H9 (cell line): ENCODE results near the gene AP1G2. TPM values are rescaled to one million over a fixed set of nuclear protein-coding genes. Genes with fewer than 3 reads are reported as not detected.

ENCODE experiments used
- DNase-seq: peaks from one replicate; pipeline ENCODE4 v3.0.0-alpha.2; 2017
- H2AFZ ChIP-seq: one replicate; pipeline ENCODE4 v1.6.1; 2013; ENCODE audit warnings: mild to moderate bottlenecking, low read length, control low read depth, moderate library complexity
- H2AK5ac ChIP-seq: 2 replicates; pipeline ENCODE4 v1.6.1; 2013; ENCODE audit warnings: low read length, control low read depth, mixed read lengths; ENCODE audit not compliant: insufficient read length
- H2BK120ac ChIP-seq: one replicate; pipeline ENCODE4 v1.6.1; 2013; ENCODE audit warnings: low read depth, mild to moderate bottlenecking, low read length, control low read depth, inconsistent platforms; ENCODE audit not compliant: poor library complexity, severe bottlenecking
- H2BK12ac ChIP-seq: 2 replicates; pipeline ENCODE4 v1.6.1; 2013; ENCODE audit warnings: low read length, control low read depth, mixed read lengths, low read depth; ENCODE audit not compliant: insufficient read length
- H2BK15ac ChIP-seq: 2 replicates; pipeline ENCODE4 v1.6.1; 2013; ENCODE audit warnings: low read depth, low read length, control low read depth
- H2BK20ac ChIP-seq: one replicate; pipeline ENCODE4 v1.6.1; 2013; ENCODE audit warnings: low read depth, mild to moderate bottlenecking, low read length, control low read depth, inconsistent platforms; ENCODE audit not compliant: poor library complexity, severe bottlenecking
- H2BK5ac ChIP-seq: 2 replicates; pipeline ENCODE4 v1.6.1; 2013; ENCODE audit warnings: low read length, control low read depth, mixed read lengths; ENCODE audit not compliant: insufficient read length
- H3K14ac ChIP-seq: 2 replicates; pipeline ENCODE4 v1.6.1; 2013; ENCODE audit warnings: low read length, control low read depth; ENCODE audit not compliant: insufficient read depth
- H3K18ac ChIP-seq: 2 replicates; pipeline ENCODE4 v1.6.1; 2013; ENCODE audit warnings: low read depth, mild to moderate bottlenecking, mixed read lengths, low read length, control low read depth; ENCODE audit not compliant: insufficient read length
- H3K23ac ChIP-seq: 2 replicates; pipeline ENCODE4 v1.6.1; 2013; ENCODE audit warnings: low read length, control low read depth, mixed read lengths, low read depth; ENCODE audit not compliant: insufficient read length
- H3K23me2 ChIP-seq: 2 replicates; pipeline ENCODE4 v1.6.1; 2013; ENCODE audit warnings: low read depth, mild to moderate bottlenecking, mixed read lengths, low read length, control low read depth; ENCODE audit not compliant: insufficient read length, poor library complexity, severe bottlenecking
- H3K27ac ChIP-seq: 2 replicates; pipeline ENCODE4 v1.5.1; 2013; ENCODE audit warnings: low read length, control low read depth, mixed read lengths, low read depth; ENCODE audit not compliant: insufficient read length
- H3K27me3 ChIP-seq: 2 replicates; pipeline ENCODE4 v1.6.1; 2013; ENCODE audit warnings: low read length, control low read depth, inconsistent platforms; ENCODE audit not compliant: insufficient read depth
- H3K4ac ChIP-seq: 2 replicates; pipeline ENCODE4 v1.6.1; 2013; ENCODE audit warnings: low read depth, mild to moderate bottlenecking, control low read depth, inconsistent platforms, low read length, moderate library complexity
- H3K4me1 ChIP-seq: 2 replicates; pipeline ENCODE4 v1.6.1; 2013; ENCODE audit warnings: low read length, control low read depth, inconsistent platforms; ENCODE audit not compliant: insufficient read depth
- H3K4me2 ChIP-seq: 2 replicates; pipeline ENCODE4 v1.6.1; 2013; ENCODE audit warnings: low read length, control low read depth, mixed read lengths; ENCODE audit not compliant: insufficient read length, insufficient read depth
- H3K56ac ChIP-seq: 2 replicates; pipeline ENCODE4 v1.6.1; 2013; ENCODE audit warnings: low read depth, mild to moderate bottlenecking, mixed read lengths, low read length, control low read depth; ENCODE audit not compliant: insufficient read length
- H3K79me1 ChIP-seq: 2 replicates; pipeline ENCODE4 v1.6.1; 2013; ENCODE audit warnings: low read depth, mild to moderate bottlenecking, moderate library complexity, low read length, control low read depth, inconsistent platforms; ENCODE audit not compliant: insufficient read depth, poor library complexity, severe bottlenecking
- H3K79me2 ChIP-seq: 2 replicates; pipeline ENCODE4 v1.6.1; 2013; ENCODE audit warnings: low read length, control low read depth, inconsistent platforms; ENCODE audit not compliant: insufficient read depth
- H3K9ac ChIP-seq: 2 replicates; pipeline ENCODE4 v1.6.1; 2013; ENCODE audit warnings: low read length, control low read depth, mixed read lengths; ENCODE audit not compliant: insufficient read length; ENCODE audit errors: extremely low read depth
- H3K9me3 ChIP-seq: one replicate; pipeline ENCODE4 v1.6.1; 2013; ENCODE audit warnings: low read depth, low read length, inconsistent platforms; ENCODE audit not compliant: control insufficient read depth
- H3T11ph ChIP-seq: one replicate; pipeline ENCODE4 v1.6.1; 2013; ENCODE audit warnings: mild to moderate bottlenecking, low read length, control low read depth, inconsistent platforms
- H4K20me1 ChIP-seq: one replicate; pipeline ENCODE4 v1.6.1; 2013; ENCODE audit not compliant: control insufficient read depth, insufficient read length, insufficient read depth
- H4K5ac ChIP-seq: 2 replicates; pipeline ENCODE4 v1.6.1; 2013; ENCODE audit warnings: low read depth, mild to moderate bottlenecking, mixed read lengths, low read length, control low read depth; ENCODE audit not compliant: insufficient read length
- H4K8ac ChIP-seq: replicated peaks from 2 replicates; pipeline ENCODE4 v1.6.1; 2013; ENCODE audit warnings: low read length, control low read depth, mixed read lengths, low read depth; ENCODE audit not compliant: insufficient read length
- H4K91ac ChIP-seq: 2 replicates; pipeline ENCODE4 v1.6.1; 2013; ENCODE audit warnings: low read depth, mild to moderate bottlenecking, moderate library complexity, mixed read lengths, low read length, control low read depth; ENCODE audit not compliant: insufficient read length
- H3K27ac Mint-ChIP-seq, 3 experiments: 2 replicates in 2 of 3; 3 replicates in 1 of 3; pipeline ENCODE4 v1.8.0; 2020 to 2021; ENCODE audit warnings: mixed read lengths in 3 of 3, mild to moderate bottlenecking in 1 of 3, moderate library complexity in 1 of 3
- H3K27me3 Mint-ChIP-seq: 2 replicates; pipeline ENCODE4 v1.8.0; 2021; ENCODE audit warnings: low read depth, mild to moderate bottlenecking, moderate library complexity, mixed read lengths
- H3K36me3 Mint-ChIP-seq, 3 experiments: 2 replicates in 2 of 3; 3 replicates in 1 of 3; pipeline ENCODE4 v1.8.0; 2020 to 2021; ENCODE audit warnings: low read depth in 3 of 3, mixed read lengths in 3 of 3; ENCODE audit not compliant: insufficient read depth in 1 of 3
- H3K4me1 Mint-ChIP-seq, 2 experiments: 2 replicates each; pipeline ENCODE4 v1.8.0; 2020; ENCODE audit warnings: mixed read lengths in 2 of 2
- H3K4me3 Mint-ChIP-seq, 2 experiments: 2 replicates in 1 of 2; 3 replicates in 1 of 2; pipeline ENCODE4 v1.8.0; 2020 to 2021; ENCODE audit warnings: mild to moderate bottlenecking in 2 of 2, mixed read lengths in 2 of 2, moderate library complexity in 1 of 2
- H3K9me3 Mint-ChIP-seq, 2 experiments: 2 replicates in 1 of 2; 3 replicates in 1 of 2; pipeline ENCODE4 v1.8.0; 2020; ENCODE audit warnings: mild to moderate bottlenecking in 2 of 2, mixed read lengths in 2 of 2, moderate library complexity in 1 of 2
- WGBS: extraction: QIAGEN DNeasy Blood & Tissue Kit; methylation state at CpG from one replicate; pipeline ENCODE4 v1.1.7; 2013; ENCODE audit warnings: missing lambda C conversion rate, low lambda C conversion rate, mixed read lengths; ENCODE audit not compliant: insufficient read length; ENCODE audit errors: extremely low coverage; 5-methylcytosine and 5-hydroxymethylcytosine counted together
- total RNA-seq: library from RNA; stranded (reverse); gene quantifications from 2 replicates; pipeline ENCODE4 v1.2.1, GENCODE V29; 2021
- TF ChIP-seq, protein P1 (sequence below): fragments of 200-600 bp; sonication (generic); conservative IDR thresholded peaks from 3 replicates; pipeline ENCODE4 v1.8.0; 2021; ENCODE audit warnings: antibody characterized with exemption, mild to moderate bottlenecking

The AP1G2 gene
- total RNA-seq, 1 experiment from 2014 or later, result 107 TPM

DNA sequence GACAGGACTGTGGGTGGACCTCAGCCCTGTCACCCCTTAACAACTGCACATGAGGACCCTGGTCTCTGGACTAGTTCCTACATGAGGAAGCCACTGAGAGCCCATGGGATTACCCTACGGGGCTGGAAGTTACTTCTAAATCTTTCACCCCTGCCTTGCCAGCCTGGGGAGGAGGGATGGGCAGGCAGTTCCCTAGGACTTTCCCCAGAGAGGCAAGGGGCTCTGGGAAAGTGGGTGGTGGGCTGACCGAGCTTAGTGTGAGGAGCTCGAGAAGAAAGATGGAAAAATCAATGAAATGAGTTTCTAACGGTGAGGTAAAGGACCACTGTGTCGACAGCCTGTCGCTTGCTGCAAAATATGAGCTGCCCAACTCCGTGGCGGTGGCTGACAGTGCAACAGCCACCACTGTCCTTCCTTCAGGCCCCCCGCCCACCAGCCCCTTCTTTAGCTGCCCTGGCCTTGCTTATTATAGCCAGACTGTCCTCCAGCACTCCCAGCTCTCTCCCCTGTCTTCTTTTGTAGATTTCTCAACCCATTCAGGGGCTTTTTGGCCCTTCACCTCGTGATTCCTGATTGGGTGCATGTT is 21.0 kb downstream of the AP1G2 start:
- Histone ChIP-seq H3K23ac (no peak overlapping the region), H3K9me3 (no peaks in the 10 kb centered on the region), H3K4me1 (peaks cover 49% of the 10 kb centered on the region; the same call in 1 of the 2 replicates), H4K8ac (no peak overlapping the region), H3K9ac (no peak overlapping the region), H4K91ac (no peak overlapping the region), H3K4ac (no peak overlapping the region), H2AK5ac (no peak overlapping the region), H2BK20ac (no peak overlapping the region), H3K56ac (no peak overlapping the region), H2BK120ac (no peak overlapping the region), H3T11ph (no peak overlapping the region), H4K5ac (no peak overlapping the region), H3K4me2 (no peak overlapping the region), H3K14ac (no peak overlapping the region), H3K27ac (no peak overlapping the region), H3K27me3 (no peaks in the 10 kb centered on the region), H3K79me1 (no peaks in the 10 kb centered on the region), H3K23me2 (peaks cover 21% of the 10 kb centered on the region), H2BK12ac (no peak overlapping the region), H4K20me1 (no peaks in the 10 kb centered on the region), H3K79me2 (peaks cover 13% of the 10 kb centered on the region; the same call in 1 of the 2 replicates), H2AFZ (no peak overlapping the region), H3K18ac (no peak overlapping the region), H2BK15ac (no peak overlapping the region), H2BK5ac (no peak overlapping the region)
- Mint-ChIP-seq H3K36me3 (peaks cover 13 to 28% (median 13%) of the 10 kb centered on the region in 3 experiments; a peak in 6 of 7 replicates), H3K4me3 (0 out of 5 replicates have a peak overlapping the region, but pooled peaks of 1 of the 2 experiments have one; percentile 54), H3K27ac (peak overlapping the region in 2 of 3 experiments; percentile 95 to 98; a peak in 2 of 7 replicates), H3K9me3 (no peaks in the 10 kb centered on the region), H3K4me1 (peaks cover 13% of the 10 kb centered on the region in 2 experiments), H3K27me3 (no peaks in the 10 kb centered on the region; the same call in 1 of the 2 replicates)
- DNase-seq, result no peak
- TF ChIP-seq, protein P1, sequence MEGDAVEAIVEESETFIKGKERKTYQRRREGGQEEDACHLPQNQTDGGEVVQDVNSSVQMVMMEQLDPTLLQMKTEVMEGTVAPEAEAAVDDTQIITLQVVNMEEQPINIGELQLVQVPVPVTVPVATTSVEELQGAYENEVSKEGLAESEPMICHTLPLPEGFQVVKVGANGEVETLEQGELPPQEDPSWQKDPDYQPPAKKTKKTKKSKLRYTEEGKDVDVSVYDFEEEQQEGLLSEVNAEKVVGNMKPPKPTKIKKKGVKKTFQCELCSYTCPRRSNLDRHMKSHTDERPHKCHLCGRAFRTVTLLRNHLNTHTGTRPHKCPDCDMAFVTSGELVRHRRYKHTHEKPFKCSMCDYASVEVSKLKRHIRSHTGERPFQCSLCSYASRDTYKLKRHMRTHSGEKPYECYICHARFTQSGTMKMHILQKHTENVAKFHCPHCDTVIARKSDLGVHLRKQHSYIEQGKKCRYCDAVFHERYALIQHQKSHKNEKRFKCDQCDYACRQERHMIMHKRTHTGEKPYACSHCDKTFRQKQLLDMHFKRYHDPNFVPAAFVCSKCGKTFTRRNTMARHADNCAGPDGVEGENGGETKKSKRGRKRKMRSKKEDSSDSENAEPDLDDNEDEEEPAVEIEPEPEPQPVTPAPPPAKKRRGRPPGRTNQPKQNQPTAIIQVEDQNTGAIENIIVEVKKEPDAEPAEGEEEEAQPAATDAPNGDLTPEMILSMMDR, result no peak
- no CpG with 5 or more reads among the region's 10 CpGs for WGBS
